Prostate gland (tissue), 2 donors: Measurements from ENCODE around the gene RNU6-1. TPM values are rescaled to one million over a fixed set of nuclear protein-coding genes. Genes with fewer than 3 reads are reported as not detected.

ENCODE experiments used
- DNase-seq: peaks from one replicate; pipeline ENCODE4 v3.0.0-alpha.2; 2019; ENCODE audit warnings: low spot score
- H3K27ac ChIP-seq, 2 donors: fragments of 200-600 bp; sonication (generic); 2 replicates each; pipeline ENCODE4 v1.5.1; 2017 to 2019
- H3K27me3 ChIP-seq: fragments of 200-600 bp; sonication (generic); replicated peaks from 2 replicates; pipeline ENCODE4 v1.5.1; 2019; ENCODE audit not compliant: insufficient read depth
- H3K36me3 ChIP-seq, 2 donors: fragments of 200-600 bp; sonication (generic); 1 replicate in 1 of 2; 2 replicates in 1 of 2; pipeline versions ENCODE4 v1.5.1 to v1.8.1; 2017 to 2019
- H3K4me1 ChIP-seq: fragments of 200-600 bp; sonication (generic); replicated peaks from 2 replicates; pipeline ENCODE4 v1.5.1; 2019
- H3K4me3 ChIP-seq, 2 donors: fragments of 200-600 bp; sonication (generic); 2 replicates each; pipeline ENCODE4 v1.5.1; 2017 to 2019
- H3K9me3 ChIP-seq: fragments of 200-600 bp; sonication (generic); 2 replicates; pipeline ENCODE4 v1.5.1; 2017
- POLR2A ChIP-seq: fragments of 450-650 bp; IDR thresholded peaks from one replicate; pipeline ENCODE4 v1.6.1; 2016; ENCODE audit warnings: antibody characterized with exemption, mild to moderate bottlenecking
- POLR2AphosphoS5 ChIP-seq: sonication (generic); formaldehyde crosslinking; IDR thresholded peaks from one replicate; pipeline ENCODE4 v1.6.1; 2017; ENCODE audit warnings: antibody characterized with exemption
- WGBS: methylation state at CpG from one replicate; pipeline ENCODE4 v1.1.5; 2018; 5-methylcytosine and 5-hydroxymethylcytosine counted together
- intact Hi-C: fragments of 100-400 bp; cut with DNase I; formaldehyde crosslinking; loops from one replicate; pipeline ENCODE4 v1.14.2; 2022
- total RNA-seq, 2 donors: library from RNA; depleted of rRNA; stranded (reverse); fragments of >200 nt; gene quantifications; one replicate each; pipeline ENCODE4 v1.1.0, GENCODE V29; 2016
- TF ChIP-seq, protein P1 (sequence below), 4 experiments: fragments of 200-600 bp in 2 of 4; fragments of 450-650 bp in 2 of 4; sonication (generic) in 2 of 4; IDR thresholded peaks; 1 replicate in 3 of 4; 2 replicates in 1 of 4; pipeline ENCODE4 v1.5.1; 2016 to 2019; ENCODE audit warnings: antibody characterized with exemption in 4 of 4, mild to moderate bottlenecking in 2 of 4, moderate library complexity in 2 of 4

Gene RNU6-1
- total RNA-seq, 2 donors from 2014 or later: not detected

DNA sequence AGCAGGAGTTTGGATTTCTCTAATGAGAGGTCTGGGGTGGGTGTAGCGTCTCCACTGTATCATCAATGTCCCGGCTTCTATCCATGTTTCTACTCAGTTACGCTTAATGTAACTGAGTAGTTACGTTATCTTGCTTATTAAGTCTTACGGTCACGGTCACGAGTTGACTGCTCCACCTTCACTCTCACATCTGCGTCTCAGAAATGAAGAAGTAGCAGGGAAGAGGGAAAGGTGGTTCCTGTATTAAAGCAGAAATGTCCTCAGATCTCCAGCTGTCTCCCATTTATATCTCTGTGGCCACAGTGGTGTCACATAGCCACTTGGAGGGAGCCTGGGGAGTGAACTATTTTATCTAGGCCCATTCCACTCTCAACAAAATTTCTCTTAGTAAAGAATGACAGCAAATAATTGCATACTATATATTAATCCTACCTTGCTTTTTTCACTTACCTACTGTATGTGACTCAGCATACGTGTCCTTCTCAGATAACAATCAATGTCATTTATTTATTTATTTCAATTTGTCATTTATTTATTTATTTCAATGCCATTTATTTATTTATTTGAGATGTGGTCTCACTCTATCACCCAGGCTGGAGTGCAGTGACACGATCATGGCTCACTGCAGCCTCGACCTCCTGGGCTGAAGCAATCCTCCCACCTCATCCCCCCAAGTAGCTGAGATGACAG lies 39.7 kb upstream of the RNU6-1 start:
- 93% methylated on average over 11 of the region's 11 CpGs for WGBS
- intact Hi-C loops: loop anchor here (10.0 kb wide), 1 partner anchor 175 kb away; the partner anchor contains the start of gene PIAS1
- no peak overlapping the region for H3K4me3 ChIP-seq
- no peaks in the 10 kb centered on the region for H3K9me3 ChIP-seq
- H3K27ac ChIP-seq: no peak overlapping the region
- no peaks in the 10 kb centered on the region for H3K27me3 ChIP-seq
- H3K4me1 ChIP-seq: peaks cover 3% of the 10 kb centered on the region
- no peak for DNase-seq
- TF ChIP-seq POLR2A (no peak), POLR2AphosphoS5 (no peak)
- TF ChIP-seq, protein P1, sequence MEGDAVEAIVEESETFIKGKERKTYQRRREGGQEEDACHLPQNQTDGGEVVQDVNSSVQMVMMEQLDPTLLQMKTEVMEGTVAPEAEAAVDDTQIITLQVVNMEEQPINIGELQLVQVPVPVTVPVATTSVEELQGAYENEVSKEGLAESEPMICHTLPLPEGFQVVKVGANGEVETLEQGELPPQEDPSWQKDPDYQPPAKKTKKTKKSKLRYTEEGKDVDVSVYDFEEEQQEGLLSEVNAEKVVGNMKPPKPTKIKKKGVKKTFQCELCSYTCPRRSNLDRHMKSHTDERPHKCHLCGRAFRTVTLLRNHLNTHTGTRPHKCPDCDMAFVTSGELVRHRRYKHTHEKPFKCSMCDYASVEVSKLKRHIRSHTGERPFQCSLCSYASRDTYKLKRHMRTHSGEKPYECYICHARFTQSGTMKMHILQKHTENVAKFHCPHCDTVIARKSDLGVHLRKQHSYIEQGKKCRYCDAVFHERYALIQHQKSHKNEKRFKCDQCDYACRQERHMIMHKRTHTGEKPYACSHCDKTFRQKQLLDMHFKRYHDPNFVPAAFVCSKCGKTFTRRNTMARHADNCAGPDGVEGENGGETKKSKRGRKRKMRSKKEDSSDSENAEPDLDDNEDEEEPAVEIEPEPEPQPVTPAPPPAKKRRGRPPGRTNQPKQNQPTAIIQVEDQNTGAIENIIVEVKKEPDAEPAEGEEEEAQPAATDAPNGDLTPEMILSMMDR (IDR thresholded peaks at IDR 0.05): no peak
- H3K36me3 ChIP-seq: no peaks in the 10 kb centered on the region

GRCh38 chr15:67878712-67879206 lies 38.9 kb upstream of the RNU6-1 start:
- TF ChIP-seq POLR2AphosphoS5 (no peak), POLR2A (no peak)
- TF ChIP-seq, protein P1 (IDR thresholded peaks at IDR 0.05): no peak
- H3K4me1 ChIP-seq: no peaks in the 10 kb centered on the region
- H3K27me3 ChIP-seq: no peaks in the 10 kb centered on the region
- intact Hi-C loops: no loop called here
- no peaks in the 10 kb centered on the region for H3K9me3 ChIP-seq
- DNase-seq: no peak
- 88% methylated on average over 2 of the region's 2 CpGs for WGBS
- no peak overlapping the region for H3K4me3 ChIP-seq
- no peak overlapping the region for H3K27ac ChIP-seq
- H3K36me3 ChIP-seq: no peaks in the 10 kb centered on the region

GRCh38 chr15:67873777-67874176 lies 33.9 kb upstream of the RNU6-1 start:
- intact Hi-C loops: no loop called here
- TF ChIP-seq, protein P1 (IDR thresholded peaks at IDR 0.05): no peak
- no peak for TF ChIP-seq POLR2A
- TF ChIP-seq POLR2AphosphoS5: no peak
- H3K27me3 ChIP-seq: no peaks in the 10 kb centered on the region
- DNase-seq: no peak
- H3K4me1 ChIP-seq: no peaks in the 10 kb centered on the region
- H3K36me3 ChIP-seq: no peaks in the 10 kb centered on the region
- no peaks in the 10 kb centered on the region for H3K9me3 ChIP-seq
- H3K27ac ChIP-seq: no peak overlapping the region
- WGBS: 95% methylated on average over 3 of the region's 3 CpGs
- H3K4me3 ChIP-seq: no peak overlapping the region

DNA sequence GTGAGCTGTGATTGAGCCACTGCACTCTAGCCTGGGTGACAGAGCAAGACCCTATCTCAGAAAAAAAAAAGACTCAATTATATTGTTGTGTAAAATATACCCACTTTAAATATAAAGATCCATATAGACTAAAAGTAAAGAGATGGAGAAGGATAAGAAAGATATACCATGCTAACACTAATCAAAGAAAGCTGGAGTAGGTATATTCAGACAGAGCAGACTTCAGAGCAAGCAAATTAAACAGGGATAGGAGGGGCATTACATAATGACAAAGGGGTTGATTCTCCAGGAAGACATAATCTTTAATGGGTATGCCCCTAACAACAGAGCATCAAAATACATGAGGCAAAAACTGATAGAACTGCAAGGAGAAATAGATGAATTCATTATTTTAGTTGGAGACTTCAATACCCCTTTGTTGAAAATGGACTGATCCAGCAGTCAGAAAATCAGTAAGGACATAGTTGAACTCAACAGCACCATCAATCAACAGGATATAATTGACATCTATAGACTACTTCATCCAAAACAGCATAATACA lies 31.1 kb upstream of the RNU6-1 start:
- Histone ChIP-seq H3K4me1 (no peaks in the 10 kb centered on the region), H3K27me3 (no peaks in the 10 kb centered on the region), H3K4me3 (no peak overlapping the region), H3K27ac (no peak overlapping the region), H3K36me3 (no peaks in the 10 kb centered on the region), H3K9me3 (no peaks in the 10 kb centered on the region)
- TF ChIP-seq POLR2A (no peak), POLR2AphosphoS5 (no peak)
- TF ChIP-seq, protein P1 (IDR thresholded peaks at IDR 0.05): no peak
- intact Hi-C loops: no loop called here
- no peak for DNase-seq

DNA sequence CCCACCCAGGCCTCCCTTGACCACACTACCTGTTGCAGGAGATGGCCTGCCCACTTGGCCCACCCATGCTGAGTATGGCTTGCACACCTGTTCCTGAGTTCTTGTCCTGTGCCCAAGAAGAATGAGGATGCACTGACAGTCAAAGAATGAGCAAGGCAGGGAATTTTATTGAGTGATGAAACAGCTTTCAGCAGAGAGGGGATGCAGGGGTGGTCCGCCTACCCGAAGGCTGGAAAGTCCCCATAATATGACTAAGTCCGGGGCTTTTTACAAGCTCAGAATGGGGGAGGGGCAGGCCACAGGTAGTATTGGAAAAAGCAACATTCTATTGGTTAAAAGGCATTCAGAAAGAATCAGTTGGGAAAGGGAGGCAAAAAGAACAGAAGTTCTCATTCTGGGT lies 29.9 kb upstream of the RNU6-1 start:
- Histone ChIP-seq H3K27me3 (no peaks in the 10 kb centered on the region), H3K9me3 (no peaks in the 10 kb centered on the region), H3K36me3 (no peaks in the 10 kb centered on the region), H3K4me1 (no peaks in the 10 kb centered on the region), H3K27ac (no peak overlapping the region), H3K4me3 (no peak overlapping the region)
- intact Hi-C loops: no loop called here
- DNase-seq: no peak
- WGBS: 74% methylated on average over 3 of the region's 3 CpGs
- no peak for TF ChIP-seq POLR2AphosphoS5
- TF ChIP-seq, protein P1 (IDR thresholded peaks at IDR 0.05): no peak
- no peak for TF ChIP-seq POLR2A
